Measurements from ENCODE around the gene MUC4.
"Not testable (repeated sequence)": the region's sequence is repeated elsewhere in the genome, so short reads cannot be mapped to it uniquely, and the experiment has no call there.

Gene MUC4

GRCh38 chr3:195834675-195835583, 23.2 kb upstream of the MUC4 start:
- DNase-seq = no peak

DNA sequence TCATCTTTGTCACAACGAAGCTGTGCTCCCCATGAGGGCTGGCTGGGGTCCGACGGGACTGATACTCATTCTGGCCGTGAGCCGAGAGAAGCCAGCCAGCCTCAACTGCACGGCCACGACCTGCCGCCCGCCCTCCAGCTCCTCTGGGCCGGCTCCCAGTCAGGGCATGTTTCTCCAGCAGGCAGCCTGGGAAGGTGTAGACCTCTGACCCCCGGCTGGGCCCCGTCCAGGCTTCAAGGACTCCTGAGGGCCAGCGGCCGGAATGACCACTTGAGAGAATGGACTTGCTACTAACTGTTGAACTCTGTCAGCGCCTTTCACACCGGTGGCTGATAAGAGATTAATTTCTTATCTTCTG, 18.1 kb upstream of the MUC4 start:
- no peak for DNase-seq

DNA sequence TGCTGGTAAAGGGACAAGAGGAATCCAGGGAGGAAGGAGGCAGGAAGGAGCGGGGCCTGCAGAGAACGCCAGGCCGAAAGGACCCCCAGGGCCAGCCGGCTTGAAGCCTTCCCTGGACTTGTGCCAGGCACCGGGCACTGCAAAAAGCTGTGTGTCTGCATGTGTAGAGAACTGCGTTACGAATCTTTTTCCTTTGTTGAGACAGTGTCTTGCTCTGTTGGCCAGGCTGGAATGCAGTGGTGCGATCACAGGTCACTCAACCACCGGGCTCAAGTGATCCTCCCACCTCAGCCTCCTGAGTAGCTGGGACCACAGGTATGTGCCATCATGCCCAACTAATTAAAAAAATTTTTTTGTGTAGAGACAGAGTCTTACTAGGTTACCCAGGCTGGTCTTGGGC, 17.0 kb upstream of the MUC4 start:
- no peak for DNase-seq

GRCh38 chr3:195825857-195826804, 14.4 kb upstream of the MUC4 start:
- no peak for DNase-seq

DNA sequence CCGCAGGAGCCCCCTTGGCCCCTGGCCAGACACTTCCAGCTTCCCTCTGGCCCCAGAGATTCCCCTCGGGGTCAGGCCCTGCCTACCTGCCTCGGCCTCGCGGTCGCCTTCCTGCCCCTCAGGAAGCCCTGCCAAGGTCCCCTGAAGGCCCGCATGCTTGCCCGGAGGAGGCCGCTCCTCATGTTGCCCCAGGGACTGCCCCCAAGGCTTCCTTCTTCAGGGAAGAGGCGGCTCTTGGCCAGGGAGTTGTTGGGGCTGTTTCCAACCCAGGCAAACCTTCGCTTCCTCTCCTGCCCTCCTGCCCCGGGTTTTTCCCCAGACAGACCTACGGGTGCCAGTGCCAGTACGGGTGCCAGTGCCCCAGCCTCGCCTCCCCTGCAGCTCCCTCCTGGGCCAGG, 13.5 kb upstream of the MUC4 start:
- DNase-seq = no peak

GRCh38 chr3:195824425-195825190, 12.9 kb upstream of the MUC4 start:
- DNase-seq = not testable (repeated sequence)

- DNase-seq = no peak
Observed at GRCh38 chr3:195823999-195824398, 12.3 kb upstream of the MUC4 start.

DNA sequence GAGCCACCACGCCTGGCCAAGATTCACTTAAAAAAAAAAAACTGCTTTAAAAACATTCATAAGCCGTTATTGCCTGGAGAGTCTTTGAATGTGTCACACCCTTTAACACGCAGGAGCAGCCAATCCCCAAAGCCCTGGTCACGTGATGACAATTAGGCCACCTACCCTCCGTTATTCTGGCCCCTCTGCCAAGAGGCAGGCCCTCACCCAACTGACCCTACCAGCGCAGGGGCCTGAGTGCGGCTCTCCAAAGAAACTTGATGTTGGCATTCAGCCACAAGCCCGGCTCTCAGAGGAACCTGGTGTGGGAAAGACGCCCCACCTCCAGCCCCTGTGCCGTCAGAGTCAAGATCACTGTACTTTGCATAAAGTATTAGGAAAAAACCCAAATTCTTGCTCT, 11.6 kb upstream of the MUC4 start:
- no peak for DNase-seq

DNA sequence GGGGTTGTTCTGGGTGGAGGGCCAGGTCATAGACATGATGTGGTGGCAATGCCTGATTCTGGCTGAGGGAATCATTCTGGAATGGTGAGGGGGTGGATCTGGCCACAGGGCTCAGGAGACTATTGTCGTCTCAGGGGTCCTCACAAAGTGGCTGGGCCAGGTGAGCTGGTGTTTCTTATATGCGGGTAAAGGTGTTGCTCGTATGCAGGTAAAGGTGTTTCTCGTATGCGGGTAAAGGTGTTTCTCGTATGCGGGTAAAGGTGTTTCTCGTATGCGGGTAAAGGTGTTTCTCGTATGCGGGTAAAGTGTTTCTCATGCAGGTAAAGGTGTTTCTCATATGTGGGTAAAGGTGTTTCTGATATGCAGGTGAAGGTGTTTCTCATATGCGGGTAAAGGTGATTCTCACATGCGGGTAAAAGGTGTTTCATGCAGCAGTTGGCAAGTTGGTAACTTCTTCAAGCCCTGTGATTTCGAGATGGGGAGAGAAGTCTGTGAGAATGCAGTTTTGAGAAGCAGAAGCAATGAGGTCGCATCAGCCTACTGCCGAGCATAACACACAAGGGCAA, 10.5 kb upstream of the MUC4 start:
- no peak for DNase-seq

GRCh38 chr3:195821403-195822130, 9.8 kb upstream of the MUC4 start:
- no peak for DNase-seq

GRCh38 chr3:195820901-195821300, 9.2 kb upstream of the MUC4 start:
- no peak for DNase-seq

DNA sequence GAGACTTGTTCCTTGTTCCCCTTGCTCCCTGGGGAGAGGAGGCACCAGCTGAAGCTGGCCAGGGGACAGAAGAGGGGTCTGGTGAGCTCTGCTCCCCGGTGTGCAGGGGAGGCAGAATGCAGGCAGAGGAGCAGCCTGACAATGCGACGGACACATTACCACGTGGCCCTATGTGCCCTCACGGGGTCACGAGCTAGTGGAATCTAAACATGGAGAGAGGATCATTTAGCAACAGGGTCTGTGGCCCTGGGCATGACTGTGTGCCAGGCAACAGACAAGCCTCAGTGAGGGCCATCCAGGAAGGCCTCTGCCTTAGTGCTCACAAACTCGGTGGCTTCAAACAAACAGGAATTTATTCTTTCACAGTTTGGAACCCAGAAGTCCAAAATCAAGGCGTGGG, 8.5 kb upstream of the MUC4 start:
- no peak for DNase-seq

- no peak for DNase-seq
Observed at GRCh38 chr3:195818301-195818700, 6.6 kb upstream of the MUC4 start.

DNA sequence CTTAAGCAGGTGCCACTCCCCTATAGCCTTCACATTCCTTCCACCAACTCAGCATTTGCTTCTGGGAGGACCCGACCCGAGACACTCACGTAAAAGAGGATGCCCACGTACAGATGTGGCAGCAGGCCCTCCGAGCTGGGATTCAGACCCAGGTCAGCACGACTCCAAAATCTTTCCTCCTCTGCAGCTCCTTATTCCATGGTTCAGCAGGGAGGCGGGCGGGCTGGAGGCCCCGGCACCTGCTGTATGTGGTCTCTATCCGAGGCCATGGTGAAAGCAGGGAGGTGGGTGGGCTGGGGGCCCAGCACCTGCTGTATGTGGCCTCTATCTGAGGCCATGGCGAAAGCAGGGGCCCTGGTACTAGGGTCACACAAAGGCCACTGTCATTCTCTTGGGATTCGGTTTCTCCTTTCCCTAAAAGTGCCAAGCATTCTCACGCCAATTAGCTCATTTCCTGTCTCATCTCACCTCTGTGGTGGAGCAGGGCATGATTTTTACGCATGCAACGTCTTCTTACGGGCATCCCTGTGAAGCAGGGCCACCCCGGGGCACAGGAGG, 5.9 kb upstream of the MUC4 start:
- no peak for DNase-seq

DNA sequence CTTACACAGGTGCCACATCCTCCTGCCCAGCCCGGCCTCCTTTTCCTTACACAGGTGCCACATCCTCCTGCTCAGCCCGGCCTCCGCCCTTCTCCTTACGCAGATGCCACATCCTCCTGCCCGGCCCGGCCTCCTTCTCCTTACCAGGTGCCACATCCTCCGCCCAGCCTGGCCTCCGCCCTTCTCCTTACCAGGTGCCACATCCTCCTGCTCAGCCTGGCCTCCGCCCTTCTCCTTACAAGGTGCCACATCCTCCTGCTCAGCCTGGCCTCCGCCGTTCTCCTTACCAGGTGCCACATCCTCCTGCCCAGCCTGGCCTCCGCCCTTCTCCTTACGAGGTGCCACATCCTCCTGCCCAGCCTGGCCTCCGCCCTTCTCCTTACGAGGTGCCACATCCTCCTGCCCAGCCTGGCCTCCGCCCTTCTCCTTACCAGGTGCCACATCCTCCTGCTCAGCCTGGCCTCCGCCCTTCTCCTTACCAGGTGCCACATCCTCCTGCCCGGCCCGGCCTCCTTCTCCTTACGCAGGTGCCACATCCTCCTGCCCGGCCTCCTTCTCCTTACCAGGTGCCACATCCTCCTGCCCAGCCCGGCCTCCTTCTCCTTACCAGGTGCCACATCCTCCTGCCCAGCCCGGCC, 4.7 kb upstream of the MUC4 start:
- not testable (repeated sequence) for DNase-seq

GRCh38 chr3:195815169-195815771, 3.5 kb upstream of the MUC4 start:
- DNase-seq = no peak

- no peak for DNase-seq
Observed at GRCh38 chr3:195813916-195814640, 2.3 kb upstream of the MUC4 start.

DNA sequence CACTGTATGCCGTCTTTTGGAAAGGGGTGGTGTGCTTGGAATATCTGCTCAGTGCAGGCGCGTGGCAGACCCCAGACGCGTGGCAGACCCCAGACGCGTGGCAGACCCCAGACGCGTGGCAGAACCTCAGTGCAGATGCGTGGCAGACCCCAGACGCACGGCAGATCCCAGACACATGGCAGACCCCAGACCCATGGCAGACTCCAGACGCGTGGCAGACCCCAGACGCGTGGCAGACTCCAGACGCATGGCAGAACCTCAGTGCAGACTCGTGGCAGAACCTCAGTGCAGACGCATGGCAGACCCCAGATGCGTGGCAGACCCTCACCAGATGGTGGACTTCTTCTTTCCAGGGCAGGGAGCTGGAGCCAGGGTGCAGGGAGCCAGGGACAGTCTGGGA, 637 bp upstream of the MUC4 start:
- DNase-seq = no peak

GRCh38 chr3:195810455-195810845, 1.3 kb downstream of the MUC4 start:
- DNase-seq = no peak
